Activated CD4-positive, CD25-positive, alpha-beta regulatory T cell treated with anti-CD3 and anti-CD28 coated beads, Interleukin-2, amount 50 U/mL, for 16 hours (primary cell): ENCODE data around the gene OSM.
"Not testable (repeated sequence)": the region's sequence is repeated elsewhere in the genome, so short reads cannot be mapped to it uniquely, and the experiment has no call there.

Experiments used
- DNase-seq: peaks from one replicate; pipeline ENCODE4 v3.0.0-alpha.2; 2020; ENCODE audit warnings: low read depth, low spot score

OSM gene

DNA sequence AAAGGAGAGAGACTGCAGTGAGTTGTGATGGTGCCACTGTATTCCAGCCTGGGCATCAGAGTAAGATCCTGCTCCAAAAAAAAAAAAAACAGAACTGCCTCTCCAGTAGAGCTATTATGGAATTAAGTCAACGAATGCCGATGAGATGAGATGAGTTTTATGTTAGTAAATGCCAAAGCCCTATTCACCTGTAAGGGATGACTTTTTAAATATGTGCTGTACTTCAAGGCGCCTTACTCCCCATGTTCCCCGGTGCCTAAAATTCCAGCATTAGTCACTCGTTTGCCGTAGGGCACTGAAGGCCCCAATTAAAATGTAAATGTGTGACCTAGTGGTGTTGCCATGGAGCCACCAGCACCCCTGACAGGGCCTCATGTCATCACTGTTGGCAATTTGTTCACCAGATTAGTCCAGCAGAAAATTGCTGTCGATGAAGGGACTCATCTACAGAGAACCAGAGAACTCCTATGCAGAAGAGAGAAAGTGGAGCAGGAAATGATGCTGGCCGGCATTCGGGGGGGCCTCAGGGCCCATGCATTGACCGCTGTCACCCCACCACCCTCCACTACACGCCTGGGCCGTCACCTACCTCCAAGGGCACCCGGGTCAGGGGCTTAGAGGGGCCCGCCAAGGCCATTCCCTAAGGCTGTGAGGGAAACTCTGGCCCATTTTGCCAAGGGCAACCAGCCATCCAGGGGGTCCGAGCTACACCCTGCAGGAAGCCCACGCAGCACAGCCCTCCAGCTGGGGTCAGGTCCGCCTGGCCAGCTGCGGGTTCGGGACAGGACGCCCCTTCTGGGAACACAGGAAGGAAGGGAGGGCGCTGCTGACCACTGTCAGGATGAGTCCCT lies 37.9 kb downstream of the OSM start:
- DNase-seq, result no peak

DNA sequence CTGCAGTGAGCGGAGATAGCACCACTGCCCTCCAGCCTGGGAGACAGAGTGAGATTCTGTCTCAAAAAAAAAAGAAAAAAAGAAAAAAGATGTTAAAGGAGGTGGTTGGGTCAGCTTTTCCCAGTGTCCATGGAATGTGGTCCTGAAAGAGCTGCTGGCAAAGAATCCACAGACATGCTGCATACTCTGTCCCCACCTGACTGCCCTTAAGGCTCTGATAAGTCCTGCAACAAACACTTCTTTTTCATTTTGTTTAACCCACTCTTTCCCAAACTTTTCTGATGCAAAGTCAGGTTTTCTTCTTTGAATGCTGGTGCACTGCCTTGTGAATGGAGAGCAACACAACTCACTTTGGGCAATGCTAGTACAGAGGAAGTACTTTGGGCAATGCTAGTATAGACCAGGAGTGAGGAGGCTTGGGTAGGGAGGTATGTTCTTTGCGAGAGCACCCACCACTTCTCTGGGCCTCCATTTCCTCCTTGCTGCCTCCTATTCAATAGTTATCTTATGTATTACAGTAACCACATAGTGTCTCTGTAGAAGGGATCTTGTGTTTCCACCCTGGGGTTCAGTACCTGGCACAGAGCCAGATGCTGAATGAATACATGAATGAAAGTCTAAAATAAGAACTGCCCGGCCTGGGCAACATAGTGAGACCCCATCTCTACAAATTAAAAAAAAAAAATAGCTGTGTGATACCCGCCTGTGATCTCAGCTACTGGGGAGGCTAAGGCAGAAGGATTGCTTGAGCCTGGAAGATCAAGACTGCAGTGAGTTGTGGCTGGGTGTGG lies 39.0 kb downstream of the OSM start:
- DNase-seq, result no peak

DNA sequence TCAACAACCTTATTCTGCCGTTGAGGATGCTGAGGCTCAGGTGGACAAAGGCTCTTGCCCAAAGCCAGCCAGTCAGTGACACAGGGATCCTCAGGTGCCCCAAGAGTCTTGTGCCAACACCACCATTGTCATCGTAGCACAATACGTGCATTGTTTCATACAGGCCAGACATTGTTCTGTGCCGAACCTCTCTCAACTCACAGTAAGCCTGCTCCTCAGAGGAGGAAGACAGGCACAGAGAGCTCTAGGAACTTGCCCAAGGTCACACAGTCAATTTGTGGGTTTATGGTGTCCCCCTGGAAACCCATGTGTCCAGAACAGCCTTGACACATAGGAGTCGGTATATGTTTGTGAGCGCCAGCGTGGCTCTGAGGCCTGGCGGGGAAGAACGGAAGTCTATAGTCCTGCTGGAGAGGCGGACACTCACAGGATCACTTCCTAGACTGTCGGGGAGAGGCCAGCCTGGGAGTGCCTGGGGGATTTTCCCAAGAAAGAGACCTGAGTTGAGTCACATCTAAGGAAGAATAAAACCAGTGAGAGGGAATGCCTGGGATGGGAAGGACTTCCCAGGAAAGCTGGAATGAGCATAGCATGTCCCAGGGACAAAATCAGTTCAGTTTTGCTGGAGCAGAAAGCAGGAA lies 40.3 kb downstream of the OSM start:
- DNase-seq, result no peak

DNA sequence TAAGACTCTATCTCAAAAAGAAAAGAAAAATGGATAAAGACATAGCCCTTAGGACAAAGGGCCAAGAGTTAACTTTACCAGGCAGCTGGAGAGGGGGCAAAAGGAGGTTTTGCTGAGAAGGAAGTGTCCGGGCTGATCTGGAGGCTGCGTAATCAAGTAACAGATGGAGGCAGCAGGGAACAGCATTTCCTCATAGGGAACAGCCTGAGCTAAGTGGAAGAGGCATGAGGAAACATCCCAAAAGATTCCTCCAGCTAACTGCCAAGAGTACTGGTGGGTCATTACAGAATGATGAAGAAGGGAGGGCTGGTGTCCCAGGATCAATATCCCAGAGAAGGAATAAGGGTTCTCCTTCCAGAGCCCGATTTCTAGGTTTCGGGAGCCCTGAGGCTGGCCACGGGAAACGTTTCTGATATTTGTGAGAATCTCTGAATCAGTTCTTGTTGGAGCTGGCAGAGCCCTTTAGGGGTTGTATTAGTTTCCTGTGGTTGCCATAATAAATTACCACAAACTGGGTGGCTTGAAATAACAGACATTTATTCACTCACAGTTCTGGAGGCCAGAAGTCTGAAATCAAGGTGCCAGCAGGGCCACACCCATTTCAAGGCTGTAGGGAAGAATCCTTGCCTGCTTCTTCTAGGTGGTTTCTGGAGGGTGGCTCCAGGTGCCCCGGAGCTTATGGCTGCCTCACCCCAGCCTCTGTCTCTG lies 41.3 kb downstream of the OSM start:
- no peak for DNase-seq

DNA sequence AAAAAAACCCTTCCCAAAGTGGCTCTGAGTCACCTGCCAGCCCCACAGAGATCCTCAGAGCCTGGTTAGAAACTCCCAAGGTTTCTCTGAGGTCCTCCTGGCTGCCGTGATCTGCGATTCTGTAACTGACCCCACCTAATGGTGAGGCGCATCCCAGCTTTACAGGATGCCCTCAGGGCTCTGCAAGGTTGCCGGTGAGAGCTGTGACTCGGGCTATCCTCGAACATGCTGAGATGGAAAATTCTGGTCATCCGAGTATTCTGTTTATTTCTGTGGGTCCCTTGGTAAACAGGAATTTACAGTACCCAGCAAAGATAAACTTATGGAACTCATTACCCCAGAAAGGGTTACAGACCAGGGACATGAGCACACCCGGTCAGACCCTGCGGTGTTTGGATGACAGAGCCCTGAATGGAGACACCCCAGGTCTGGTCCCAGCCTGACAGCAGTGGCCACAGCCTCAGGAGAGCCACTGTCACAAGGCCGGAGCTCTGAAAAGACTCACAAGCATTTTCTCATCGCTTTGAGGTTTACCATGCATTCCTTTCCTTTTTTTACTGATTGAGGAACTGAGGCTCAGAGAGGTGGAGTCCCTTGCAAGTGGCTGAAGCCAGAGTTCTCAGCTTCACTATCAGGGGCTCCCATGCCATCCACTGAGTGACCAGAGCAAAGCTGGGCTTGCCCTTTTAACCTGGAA lies 42.3 kb downstream of the OSM start:
- no peak for DNase-seq

DNA sequence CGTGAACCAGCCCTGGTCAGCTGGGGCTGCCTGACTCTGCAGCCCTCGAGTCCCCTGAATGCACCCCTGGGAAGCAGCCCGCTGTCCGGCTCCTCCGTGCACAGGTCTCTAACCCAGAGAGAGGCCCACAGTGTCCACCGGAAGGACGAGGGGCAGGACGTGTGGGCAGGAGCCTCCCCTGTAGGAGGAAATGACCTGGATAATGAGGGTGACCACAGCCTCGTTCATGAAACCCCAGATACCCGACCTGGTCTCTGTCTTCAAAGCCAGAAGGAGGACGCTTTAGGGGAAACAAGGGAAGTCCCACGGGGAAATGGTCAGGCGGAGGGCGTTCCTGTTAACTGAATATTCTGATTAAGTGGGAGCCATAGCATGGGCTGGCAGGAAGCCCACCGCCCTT lies 43.3 kb downstream of the OSM start:
- DNase-seq, result no peak

DNA sequence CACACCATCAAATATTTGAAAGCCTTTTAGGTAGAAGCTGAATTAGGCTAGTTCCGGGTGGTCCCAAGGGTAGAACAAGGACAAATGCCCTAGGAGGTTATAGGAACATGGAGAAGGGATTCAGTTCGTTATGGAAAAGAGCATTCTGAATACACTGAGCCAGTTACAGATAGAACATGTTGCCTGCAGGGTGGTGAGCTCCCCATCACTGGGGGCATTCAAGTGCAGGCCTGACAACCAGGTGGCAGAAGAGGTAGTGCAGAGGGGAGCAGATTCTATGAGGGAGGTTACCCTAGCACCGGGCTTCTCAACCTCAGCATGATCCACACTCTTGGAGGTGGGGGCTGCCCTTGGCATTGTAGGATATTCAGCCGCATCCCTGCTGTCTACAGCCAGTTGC lies 44.3 kb downstream of the OSM start:
- DNase-seq, result no peak

DNA sequence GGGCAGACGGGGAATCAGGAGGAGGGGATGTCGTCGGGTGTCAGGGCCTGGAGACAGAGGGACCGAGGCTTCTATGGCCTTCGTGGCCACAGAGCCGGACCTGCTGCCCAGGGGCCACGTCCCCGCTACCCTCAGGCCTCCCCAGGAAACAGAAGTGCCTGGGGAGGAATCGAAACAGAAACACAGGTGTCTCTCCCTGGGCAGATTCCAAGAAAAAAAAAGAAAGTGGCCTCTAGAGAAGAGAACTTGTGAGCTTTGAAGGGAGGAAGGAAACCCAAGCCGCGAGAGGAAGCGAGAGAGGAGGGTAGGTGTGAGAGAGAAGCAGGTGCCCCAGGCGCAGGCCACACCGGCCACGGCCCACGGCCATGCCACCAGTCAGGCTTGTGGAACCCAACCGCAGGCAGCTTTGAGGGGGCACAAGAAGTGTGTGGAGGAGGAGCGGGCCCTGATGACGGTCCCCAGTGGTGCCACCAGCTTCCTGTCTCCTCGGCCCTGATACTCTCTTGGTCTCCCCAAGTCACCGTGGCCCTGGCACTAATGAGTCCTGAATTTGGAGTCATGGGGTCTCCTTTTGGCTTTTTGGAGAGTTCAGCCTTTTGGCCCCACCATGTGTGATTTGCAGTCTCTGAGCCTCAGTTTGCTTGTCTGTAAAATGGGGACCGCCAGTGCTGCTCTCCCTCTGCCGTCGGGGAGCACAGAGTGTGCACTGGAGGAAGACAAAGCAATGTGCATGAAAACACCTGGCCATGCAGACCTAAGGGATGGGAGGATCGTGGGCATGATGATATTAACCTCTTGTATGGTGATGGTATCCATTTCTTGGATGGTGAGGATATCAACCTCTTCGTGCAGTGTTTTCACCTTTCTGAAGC lies 45.3 kb downstream of the OSM start:
- DNase-seq, result peak; percentile 13

DNA sequence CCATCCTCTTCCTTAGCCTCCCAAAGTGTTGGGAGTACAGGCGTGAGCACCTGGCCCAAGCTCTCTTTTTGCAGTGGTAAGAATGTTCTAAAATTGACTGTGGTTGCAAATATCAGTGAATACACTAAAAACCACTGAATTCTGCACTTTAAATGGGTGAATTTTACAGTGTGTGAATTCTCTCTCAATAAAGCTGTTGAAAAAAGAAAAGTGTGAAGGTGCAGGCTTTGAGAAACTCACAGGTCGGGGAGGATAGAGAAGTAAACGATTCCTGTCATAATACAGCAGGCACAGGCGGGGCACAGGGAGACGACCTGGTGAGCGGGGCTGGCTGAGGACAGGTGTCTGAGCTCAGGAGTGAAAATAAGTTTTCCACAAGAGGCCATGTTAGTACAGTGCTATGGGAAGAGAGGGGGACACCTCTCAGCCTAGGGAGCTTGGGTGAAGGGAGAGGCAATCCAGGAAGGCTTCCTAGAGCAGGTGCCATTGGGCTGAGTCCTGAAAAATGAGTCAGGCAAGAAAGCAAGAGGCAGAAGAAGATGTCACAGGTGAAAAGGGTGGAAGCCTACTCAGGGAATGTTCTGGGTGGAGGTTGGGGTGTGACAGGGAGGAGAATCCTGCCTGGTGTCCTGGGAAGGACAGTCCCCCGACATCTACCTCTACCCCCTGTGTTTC lies 46.2 kb downstream of the OSM start:
- no peak for DNase-seq

DNA sequence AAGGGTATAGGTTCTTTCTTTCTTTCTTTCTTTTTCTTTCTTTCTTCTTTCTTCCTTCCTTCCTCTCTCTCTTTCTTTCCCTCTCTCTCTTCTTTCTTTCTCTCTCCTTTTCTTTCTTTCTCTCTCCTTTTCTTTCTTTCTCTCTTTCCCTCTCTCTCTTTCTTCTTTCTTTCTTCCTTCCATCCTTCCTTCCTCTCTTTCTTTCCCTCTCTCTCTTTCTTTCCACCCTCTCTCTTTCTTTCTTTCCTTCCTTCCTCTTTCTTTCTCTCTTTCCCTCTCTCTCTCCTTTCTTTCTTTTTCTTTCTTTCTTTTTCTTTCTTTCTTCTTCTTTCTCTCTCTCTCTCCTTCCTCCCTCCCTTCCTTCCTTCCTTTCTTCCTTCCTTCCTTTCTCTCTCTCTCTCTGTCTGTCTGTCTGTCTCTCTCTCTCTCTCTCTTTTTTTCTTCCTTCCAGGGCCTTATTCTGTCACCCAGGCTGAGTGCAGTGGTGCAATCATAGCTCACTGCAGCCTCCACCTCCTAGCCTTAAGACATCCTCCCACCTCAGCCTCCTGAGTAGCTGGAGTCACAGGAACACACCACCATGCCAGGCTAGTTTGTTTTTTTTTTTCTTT lies 46.9 kb downstream of the OSM start:
- DNase-seq, result no peak

DNA sequence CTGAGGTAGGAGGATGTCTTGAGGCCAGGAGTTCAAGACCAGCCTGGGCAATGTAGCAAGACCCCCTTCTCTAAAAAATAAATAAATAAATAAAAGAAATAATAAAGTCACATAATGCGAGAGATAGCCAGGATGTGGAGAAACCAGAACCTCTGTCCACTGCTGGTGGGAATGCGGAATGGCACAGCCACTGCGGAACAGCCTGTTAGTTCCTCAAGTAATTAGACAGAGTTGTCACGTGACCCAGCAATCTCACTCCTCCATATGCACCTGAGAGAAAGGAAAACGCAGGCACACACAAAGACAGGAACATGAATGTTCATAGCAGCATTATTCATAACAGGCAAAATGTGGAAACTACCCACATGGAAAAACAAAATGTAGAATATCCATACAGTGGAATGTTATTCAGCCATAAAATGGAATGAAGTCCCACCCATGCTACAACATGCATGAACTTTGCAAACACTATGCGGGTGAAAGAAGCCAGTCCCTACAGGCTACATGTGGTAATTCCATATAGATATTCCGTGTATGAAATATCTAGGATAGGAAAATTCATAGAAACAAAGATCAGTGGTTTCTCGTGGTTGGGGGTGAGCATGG lies 47.5 kb downstream of the OSM start:
- DNase-seq, result no peak

DNA sequence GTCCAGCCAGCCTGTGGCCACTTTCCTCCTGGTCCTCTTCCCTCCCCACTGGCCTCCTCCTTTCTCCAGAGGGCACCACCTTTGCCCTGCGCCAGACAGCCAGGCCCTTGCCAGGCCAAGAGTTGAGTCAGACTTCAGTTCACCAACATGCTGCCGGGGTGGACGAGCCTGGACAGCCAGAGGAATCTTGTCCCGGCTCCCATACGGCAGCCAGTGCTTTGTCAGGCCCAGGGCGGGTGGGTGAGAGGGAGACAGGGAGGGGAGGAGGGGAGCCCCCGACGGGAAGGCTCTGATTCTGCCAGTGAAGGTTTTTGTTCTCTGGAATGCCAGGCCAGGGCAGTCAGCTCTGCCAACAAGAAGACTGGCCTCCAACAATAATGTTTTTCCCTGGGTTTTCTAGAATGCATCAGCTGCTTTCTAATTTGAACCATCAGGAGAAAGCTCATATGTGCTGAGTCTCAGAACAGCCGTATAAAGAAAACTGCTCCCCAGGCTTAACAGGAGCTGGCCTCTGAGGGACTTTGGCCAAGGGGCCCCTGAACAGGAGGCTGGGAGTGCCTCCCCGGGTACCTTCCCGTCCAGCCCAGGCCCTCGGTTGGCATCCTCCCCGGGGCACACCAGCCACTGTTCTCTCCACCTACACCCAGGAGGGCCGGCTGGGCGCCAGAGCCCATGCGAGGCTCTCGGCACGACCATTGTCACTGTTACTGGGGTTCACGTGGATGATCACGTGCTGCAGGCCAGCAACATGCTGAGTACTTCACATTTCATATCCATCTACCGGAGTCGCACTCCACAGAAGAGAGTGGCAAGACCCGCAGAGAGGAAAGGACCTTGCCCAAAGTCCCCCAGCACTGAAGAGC lies 48.7 kb downstream of the OSM start:
- DNase-seq, result no peak

DNA sequence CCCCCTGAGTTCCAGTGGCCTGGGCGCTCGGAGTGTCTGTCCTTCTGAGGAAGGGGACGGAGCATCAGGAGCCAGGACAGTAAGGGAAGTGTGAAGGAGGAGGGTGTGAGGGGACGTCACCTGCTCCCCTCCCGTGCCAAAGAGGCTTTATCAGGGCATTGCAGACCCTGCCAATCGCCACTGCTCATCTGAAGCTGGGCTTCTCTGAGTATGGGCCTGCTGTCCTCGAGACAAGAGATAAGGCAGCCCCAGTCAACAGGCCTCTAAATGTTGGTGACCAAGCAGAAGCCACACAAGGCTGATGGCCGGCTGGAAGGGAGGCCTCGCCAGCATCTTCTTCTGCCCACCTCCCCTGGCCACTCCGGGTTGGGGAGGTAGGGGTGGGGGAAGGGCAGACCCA lies 49.9 kb downstream of the OSM start:
- DNase-seq, result no peak

DNA sequence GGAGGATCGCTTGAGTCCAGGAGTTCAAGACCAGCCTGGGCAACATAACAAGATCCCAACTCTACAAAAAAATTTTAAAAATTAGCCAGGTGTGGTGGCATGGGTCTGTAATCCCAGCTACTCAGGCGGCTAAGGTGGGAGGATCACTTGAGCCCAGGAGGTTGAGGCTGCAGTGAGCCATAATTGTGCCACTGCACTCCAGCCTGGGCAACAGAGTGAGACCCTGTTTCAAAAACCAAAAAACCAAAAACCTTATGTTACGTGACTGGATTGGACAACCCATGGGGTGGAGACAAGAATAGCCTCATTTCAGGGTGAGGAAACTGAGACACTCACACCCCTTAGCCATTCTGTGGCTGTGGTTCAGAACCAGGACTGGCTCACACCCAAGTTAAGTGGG lies 50.4 kb downstream of the OSM start:
- not testable (repeated sequence) for DNase-seq

DNA sequence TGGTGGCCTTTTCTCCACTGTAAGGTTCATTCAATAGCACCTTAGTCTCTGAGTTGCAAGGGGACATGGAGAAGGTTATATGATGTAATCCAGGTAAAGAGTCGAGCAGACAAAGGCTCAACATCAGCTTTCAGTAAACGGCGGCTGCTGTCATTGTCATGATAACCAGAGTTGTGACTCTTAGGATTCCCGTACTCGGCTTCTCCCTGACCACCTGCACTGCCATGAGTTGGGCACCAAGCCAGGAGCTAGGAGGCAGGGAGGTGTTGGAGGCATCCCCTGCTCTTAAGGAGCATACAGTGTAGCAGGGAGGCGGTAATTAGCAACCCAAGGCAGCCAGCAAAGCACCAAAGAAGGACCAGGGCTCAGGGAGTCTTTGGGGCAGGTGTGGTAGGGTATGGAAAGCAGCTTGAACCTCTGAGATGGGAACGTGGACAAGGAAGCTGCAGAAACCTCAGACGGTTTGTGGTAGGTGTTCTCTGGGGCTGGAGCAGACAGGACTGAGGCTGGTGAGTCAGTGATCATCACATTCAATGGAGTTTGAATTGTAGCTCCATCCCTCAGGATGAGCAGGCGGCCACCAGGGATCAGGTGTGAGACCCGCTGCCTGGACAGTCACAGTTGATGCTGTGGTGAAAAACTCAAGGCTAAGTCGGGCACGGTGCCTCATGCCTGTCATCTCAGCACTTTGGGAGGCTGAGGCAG lies 51.8 kb downstream of the OSM start:
- DNase-seq, result no peak

DNA sequence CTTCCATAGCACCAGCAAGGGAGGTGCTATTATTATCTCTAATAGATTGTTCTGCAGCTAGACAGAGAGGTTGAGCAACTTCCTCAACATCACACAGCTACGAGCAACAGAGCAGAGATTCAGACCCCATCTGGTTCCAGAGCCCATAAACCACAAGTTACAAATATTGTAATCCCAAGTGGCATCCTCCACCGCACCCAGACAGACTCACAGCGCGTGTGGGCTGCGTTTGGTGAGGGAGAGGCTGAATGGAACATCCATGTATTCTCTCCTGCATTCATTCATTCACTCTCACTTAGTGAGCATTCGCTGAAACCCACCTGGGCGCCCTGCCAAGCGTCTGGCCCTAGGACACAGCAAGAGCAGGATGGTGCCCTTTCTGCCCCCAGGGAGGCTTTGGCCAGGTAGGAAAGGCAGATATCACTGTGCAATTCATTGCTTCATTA lies 53.6 kb downstream of the OSM start:
- no peak for DNase-seq
